Activated CD4-positive, alpha-beta T cell treated with anti-CD3 and anti-CD28 coated beads, Interleukin-2, amount 50 U/mL, for 16 hours (primary cell): Measurements from ENCODE around the gene MTHFR.

Experiments used
- DNase-seq: peaks from one replicate; pipeline ENCODE4 v3.0.0-alpha.2; 2020

Gene MTHFR

DNA sequence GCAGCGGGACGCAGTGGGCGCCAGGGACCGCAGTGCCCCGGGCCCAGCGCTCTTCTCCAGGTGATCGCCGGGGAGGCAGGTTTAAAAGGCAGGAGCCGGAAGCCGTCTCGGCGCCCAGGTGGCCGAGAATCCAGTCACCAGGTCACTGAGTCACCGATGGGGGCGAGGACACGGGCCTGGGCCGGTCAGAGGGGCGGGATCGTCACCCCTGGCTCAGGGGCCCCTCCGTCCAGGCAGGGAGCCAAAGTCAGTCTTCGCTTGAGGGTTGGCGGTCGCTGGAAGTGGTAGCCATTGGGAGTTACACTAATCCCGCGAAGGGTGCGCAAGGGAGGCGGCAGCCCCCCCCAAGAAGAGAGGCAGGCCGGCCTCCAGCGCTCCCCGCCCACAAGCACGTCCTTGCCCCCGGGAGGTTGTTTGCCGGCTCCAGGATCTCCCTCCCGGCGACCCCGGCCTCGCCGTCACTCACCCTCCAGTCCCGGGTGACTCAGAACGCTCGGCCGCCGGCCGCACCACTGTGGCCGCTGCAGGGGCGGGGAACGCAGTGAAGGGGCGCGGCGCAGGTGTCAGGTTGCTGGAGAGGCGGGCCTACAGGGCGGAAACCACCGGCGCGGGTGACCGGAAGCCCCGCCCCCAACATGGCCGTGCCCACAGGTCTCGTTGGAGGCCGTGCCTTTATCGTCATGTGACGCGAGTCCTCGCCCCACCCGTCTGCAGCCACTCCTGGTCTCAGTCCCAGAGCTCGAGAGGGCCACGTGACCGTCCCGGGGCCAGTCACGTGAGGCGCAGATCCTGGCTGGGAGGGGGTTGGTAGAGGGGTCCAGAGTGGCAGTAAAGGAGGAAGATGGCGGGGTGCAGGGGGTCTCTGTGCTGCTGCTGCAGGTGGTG, at the start of gene MTHFR, which contains the start of gene CLCN6:
MTHFR (minus strand) TSS at position 543 of the 885 bp plus-strand sequence. CDS start 2,848 bp downstream, outside the sequence.
CLCN6 (plus strand) TSS at position 770 of the 885 bp plus-strand sequence; CDS start at position 842, 72 bp downstream.
- peak; percentile 99 for DNase-seq

DNA sequence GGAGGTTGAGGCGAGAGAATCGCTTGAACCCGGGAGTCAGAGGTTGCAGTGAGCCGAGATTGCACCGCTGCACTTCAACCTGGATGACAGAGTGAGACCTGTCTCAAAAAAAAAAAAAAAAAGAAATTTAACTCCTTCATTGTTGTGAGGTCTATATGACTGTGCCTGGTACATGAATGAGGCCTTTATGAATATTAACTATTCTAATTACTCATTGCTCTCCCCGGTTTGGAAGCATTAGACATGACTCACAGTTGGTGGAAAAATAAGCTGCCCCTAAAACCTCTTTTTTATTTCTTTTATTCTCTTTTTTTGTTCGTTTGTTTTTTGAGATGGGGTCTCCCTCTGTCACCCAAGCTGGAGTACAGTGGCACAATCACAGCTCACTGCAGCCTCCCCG, 49.7 kb upstream of the MTHFR start:
- peak; percentile 35 for DNase-seq

DNA sequence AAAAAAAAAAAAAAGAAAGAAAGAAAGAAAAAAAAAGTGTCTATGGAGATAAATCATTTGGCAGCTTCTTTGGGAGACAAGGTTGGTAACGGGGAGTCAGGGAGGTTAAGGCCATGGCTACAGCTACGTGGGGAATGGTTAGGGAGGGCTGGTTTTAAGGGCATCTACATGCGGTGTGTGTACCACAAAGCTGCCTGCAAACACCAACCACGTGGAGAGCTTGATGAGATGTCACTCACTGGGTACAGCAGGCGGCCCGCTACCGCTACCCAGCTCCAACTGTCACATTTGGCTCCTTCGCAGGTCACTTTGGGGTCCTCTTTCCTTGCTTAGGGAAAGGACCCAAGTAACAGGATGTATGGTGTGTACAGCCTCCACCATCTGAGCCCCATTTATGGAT, 48.8 kb upstream of the MTHFR start:
- no peak for DNase-seq

GRCh38 chr1:11851180-11851579, 45.4 kb upstream of the MTHFR start:
- DNase-seq: no peak

DNA sequence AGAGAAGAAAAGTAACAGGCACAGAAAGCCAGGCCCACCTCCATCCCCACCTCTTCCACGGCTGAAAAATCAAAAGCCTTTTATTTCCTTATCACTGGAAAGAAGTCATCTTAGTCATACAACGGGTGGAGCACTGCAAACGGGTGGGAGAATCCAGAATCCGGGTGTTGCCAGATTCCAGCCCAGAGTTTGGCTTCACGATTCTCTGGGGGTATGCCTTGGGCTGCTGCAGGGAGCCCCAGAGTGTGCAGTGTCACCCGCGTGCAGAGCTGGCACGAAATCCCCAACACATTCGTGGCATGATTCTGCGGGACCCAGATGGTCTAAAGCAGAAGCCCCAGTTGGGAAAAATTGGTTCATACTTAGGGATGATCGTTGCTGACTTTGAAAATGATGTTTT, 44.4 kb upstream of the MTHFR start:
- DNase-seq: no peak

DNA sequence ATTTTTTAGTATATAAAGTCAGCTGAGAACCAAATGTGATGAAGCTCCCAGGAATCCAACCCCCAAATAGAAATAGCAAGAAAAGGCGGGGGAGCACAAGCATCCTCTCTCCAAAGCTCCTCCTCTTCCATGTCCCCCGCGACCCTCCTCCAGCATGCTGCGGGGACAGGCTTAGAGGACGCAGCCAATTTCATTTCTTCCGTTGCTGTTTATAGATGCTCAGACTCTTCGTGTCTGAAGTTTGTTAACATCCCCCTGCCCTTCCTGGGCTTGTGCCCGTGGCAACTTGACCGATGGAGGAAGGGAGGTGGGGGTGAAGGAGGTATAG, 42.6 kb upstream of the MTHFR start:
- DNase-seq: no peak

DNA sequence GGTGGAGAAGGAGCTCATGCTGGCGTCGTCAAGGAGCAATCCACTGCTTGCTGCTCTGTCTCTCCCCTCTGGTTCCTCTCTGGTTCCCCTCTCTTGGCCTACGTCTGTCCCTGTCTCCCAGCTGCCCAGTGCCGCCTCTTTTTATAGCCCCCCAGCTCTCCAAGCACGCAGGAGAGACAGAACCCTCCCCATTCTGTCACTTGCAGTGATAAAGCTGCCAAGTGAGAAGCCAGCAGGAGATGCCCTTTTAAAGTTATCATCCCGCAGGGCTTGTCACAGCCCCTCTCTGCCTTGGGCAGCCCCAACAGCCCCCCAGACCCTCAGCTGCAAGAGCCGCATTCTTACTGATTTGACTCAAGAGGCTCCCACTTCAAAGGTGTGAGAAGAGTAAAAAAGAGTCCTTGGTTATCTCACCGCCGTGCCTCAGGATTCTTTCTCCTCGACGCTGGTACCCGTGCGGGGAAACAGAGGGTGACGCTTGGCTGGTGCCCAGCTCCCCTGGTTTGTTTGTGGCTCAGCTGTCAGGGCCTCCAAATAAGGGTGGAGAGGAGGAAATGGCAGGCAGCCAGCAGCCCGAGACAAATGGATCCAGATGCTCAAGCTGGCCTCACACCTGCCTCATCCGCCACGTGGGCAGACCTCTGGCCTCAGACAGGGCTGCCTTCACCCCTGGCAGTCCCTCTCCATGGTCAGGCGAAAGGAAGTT, 42.1 kb upstream of the MTHFR start, which contains the start of gene NPPA:
NPPA (minus strand) TSS at position 117 of the 706 bp plus-strand sequence; CDS start at position 18, 99 bp downstream.
- DNase-seq: no peak

GRCh38 chr1:11845641-11846335, 40.0 kb upstream of the MTHFR start:
- DNase-seq: no peak

- no peak for DNase-seq
Observed at GRCh38 chr1:11842154-11843041, 36.6 kb upstream of the MTHFR start.

GRCh38 chr1:11841245-11842153, 35.7 kb upstream of the MTHFR start:
- no peak for DNase-seq

DNA sequence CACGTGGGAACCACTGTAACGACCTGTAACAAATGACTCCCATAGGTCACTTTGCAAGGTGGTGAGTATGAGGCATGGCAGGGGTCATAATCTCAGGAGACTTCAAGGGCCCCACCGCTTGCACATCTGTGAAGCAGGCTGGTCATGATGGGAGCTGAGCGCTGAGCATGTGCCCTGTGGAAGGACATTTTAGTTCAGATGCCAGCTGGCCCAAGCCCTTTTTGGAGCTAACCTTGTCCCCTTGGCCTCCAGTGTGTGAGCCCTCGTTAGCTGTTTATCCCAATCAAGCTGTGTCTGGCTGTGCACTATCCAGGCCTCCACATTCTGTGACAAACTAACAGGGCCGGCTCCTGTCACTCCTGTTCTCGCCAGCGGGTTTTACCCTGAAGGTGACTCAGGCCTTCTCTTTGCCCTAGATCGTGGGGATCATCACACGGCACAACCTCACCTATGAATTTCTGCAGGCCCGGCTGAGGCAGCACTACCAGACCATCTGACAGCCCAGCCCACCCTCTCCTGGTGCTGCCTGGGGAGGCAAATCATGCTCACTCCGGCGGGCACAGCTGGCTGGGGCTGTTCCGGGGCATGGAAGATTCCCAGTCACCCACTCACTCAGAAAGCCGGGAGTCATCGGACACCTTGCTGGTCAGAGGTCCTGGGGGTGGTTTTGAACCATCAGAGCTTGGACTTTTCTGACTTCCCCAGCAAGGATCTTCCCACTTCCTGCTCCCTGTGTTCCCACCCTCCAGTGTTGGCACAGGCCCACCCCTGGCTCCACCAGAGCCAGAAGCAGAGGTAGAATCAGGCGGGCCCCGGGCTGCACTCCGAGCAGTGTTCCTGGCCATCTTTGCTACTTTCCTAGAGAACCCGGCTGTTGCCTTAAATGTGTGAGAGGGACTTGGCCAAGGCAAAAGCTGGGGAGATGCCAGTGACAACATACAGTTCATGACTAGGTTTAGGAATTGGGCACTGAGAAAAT, 34.3 kb upstream of the MTHFR start:
- no peak for DNase-seq

DNA sequence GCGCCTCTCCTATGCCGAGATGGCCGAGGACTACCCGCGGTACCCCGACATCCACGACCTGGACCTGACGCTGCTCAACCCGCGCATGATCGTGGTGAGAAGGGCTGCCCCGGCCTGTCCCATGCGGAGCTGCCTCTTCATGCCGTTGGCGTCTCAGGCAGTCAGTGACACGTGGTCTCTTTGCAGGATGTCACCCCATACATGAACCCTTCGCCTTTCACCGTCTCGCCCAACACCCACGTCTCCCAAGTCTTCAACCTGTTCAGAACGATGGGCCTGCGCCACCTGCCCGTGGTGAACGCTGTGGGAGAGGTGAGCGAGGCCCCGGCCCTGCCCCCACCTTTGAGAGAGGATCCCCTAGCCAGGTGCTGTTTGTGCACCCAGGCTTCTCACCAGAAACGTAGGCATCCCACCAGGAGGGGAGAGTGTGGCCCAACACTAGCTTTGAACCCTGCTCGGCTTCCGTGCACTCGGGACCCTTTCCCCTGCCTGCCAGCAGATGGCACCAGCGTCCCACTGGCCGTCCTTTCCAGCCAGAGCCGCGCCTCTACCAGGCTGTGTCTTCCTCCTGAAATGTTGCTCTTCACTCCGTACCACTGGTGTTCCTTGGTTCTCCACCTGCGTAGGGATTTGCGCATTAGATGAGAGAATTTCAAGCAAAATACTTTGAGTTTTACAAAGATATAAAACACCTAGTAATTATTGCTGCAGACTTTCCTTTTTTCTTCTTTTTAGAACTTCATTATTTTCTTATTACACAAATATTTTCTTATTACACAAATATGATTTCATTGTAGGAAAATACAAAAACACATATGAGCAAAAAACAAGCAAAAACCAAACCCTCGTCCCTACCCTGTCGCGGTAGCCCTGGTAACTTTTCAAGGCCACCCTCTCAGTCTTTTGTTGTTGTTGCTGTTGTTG, 32.8 kb upstream of the MTHFR start:
- DNase-seq: peak; percentile 73

DNA sequence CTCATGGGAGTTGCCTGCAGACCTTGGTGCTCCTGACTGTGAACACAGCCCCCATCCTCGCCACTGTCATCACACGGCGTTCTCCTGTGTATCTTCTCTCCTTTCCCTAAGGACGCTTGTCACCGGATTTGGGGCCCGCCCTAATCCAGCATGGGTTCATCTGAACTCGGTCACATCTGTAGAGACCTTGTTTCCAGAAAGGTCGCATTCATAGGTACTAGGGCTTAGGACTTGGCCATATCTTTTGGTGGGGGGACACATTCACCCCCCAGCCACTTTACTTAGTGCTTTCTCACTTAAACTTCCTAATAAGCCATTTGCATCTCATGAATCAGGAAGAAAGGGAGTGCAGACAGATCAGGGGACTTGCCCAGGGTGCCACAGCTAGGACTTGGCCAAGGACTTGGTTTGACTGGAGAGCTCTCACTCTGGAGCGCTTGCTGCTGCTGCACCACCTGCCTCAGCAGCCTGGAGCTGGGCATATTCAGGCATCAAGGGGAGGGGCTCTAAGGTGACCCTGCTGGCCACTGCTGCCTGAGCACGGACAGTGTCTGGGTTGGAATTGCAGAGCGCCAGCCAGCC, 32.1 kb upstream of the MTHFR start:
- DNase-seq: no peak

DNA sequence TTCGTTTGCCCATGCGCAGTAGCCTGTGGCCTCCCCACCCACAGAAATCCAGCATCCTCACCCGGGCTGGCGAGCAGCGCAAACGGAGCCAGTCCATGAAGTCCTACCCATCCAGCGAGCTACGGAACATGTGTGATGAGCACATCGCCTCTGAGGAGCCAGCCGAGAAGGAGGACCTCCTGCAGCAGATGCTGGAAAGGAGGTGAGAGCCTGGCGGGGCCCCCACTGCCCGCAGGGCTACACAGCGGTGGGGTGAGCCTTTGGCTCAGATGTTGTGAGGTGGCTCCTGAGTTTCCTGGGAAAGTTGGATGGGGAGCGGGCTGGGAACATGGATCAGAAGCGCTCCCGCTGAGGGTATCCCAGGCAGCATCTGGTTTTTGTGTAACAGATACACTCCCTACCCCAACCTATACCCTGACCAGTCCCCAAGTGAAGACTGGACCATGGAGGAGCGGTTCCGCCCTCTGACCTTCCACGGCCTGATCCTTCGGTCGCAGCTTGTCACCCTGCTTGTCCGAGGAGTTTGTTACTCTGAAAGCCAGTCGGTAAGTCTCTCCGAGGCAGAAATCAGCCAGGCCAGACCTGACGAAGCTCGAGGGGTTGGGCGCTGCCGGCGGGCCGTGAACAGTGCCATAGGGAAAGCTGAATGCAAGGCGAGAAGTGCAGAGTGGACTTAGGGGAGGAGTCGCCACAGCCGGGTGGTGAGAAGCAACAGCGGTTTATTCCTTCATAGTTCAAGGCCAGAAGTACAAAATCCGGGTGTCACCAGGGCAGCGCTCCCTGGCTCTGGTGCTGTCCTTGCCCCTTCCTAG, 31.4 kb upstream of the MTHFR start:
- no peak for DNase-seq

GRCh38 chr1:11835441-11836225, 29.9 kb upstream of the MTHFR start:
- no peak for DNase-seq

GRCh38 chr1:11833900-11834299, 28.1 kb upstream of the MTHFR start:
- no peak for DNase-seq

- DNase-seq: no peak
Observed at GRCh38 chr1:11833497-11833896, 27.7 kb upstream of the MTHFR start.
